ENCODE data around the gene DISC1.

Gene DISC1

DNA sequence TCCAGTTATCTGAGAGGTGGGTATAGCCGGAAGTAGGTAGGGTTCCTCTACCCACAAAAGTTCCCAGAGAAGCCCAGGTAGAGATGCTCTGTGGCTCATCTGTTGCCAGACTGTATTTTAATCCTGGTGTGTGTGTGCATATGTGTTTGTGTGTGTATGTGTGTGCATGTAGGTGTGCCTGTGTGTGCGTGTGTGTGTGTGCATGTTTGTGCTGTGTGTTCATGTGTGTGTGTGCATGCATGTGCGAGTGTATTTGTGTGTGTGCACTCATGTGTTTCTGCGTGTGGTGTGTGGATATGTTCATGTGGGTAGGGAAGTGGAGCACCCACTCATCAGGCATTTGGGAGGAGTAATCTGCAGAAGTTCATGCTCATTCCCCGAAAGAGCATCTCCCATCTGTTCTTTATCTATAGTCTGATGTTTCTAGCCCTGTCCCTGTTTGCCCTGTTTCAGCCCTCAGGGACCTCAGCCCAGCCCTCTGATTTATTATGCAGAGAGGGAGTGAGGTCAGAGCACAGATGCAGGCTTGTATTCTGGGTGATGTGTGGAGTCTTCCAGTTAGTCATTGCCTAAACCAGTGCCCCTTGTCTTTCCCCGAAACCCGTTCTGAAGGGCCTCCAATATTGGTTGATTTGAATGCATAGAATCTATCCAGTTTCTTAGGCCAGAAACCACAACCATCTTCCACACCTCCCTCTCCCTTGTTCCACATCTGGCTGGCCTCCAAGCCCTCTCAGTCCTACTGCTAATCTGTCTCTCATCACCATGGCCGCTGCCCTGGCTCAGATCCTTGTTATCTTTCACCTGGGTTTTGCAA is 69.1 kb downstream of the DISC1 start:
- DNase-seq (ENCODE audit: low read depth in 2 of 2), result no peak

DNA sequence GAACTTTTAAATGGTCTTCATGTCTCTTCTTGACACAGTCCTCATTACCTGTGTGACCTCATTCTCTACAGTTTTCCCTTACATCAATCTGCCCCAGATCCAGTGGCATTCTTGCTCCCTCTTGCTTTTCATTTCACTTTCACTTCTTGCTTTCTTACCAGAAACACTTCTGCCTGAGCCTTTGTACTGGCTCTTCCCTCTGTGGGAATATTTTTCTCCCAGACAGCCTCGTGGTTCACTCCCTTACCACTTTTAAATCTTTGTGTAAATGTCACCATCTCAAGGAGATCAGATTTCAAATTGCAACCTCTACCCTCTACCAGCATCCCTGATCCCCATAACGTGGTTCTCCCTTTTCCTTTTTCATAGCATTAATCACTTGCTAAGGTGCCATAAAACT is 73.2 kb downstream of the DISC1 start:
- DNase-seq (ENCODE audit: low read depth in 2 of 2), result no peak

DNA sequence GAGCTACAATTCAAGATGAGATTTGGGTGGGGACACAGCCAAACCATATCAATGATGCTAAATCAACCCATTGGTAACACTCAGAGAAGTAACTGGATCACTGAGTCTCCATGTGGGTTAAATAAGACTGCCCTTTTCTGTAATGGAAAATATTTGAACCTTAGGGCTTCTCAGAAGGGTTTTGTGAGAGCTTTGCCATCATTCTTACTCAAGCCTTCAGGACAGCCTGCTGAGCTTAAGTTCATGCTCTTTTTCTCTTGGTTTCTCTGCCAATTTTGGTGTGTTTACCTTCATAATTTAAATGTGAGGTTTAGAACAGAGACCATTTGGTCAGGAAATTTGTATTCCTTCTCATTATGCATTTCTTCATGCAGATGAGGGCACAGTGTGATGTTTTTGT is 74.7 kb downstream of the DISC1 start:
- no peak for DNase-seq (ENCODE audit: low read depth in 2 of 2)

DNA sequence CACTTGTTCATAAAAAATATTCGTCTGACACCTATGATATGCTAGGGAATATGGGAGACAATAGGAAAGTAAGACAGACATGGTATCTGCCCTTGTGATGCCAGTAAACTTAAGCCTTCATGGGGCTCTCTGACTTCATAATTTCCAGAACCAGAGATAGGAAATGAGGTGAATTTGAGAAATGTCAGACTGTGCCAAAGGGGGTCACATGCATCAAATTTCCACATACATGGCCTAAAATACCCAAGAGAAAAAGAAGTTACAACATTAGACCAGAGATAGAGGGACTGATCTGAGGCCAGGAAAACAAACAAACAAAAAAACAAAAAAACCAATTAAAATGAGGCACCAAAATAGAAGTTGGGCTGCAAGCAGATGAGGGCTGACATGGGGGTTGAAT is 75.7 kb downstream of the DISC1 start:
- DNase-seq (ENCODE audit: low read depth in 2 of 2), result no peak

DNA sequence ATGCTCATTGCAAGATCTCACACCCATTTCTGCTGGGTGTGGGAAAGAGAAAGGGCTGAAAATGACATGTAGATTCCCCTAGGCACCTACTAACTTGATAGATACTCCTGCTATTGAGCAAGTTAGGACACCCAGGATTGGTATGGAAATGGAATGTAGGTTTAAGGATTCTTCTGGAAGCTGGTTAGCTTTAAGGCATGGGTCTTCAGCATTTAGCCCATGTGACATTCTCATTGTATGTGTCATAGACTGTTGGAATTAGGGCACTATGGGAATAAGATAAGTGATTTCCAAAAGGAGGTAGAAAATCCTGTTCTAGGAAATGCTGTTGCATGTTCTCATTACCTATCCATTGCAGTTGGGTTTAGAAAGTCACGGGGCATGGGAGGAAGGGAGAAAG is 76.2 kb downstream of the DISC1 start:
- DNase-seq (ENCODE audit: low read depth in 2 of 2), result no peak

DNA sequence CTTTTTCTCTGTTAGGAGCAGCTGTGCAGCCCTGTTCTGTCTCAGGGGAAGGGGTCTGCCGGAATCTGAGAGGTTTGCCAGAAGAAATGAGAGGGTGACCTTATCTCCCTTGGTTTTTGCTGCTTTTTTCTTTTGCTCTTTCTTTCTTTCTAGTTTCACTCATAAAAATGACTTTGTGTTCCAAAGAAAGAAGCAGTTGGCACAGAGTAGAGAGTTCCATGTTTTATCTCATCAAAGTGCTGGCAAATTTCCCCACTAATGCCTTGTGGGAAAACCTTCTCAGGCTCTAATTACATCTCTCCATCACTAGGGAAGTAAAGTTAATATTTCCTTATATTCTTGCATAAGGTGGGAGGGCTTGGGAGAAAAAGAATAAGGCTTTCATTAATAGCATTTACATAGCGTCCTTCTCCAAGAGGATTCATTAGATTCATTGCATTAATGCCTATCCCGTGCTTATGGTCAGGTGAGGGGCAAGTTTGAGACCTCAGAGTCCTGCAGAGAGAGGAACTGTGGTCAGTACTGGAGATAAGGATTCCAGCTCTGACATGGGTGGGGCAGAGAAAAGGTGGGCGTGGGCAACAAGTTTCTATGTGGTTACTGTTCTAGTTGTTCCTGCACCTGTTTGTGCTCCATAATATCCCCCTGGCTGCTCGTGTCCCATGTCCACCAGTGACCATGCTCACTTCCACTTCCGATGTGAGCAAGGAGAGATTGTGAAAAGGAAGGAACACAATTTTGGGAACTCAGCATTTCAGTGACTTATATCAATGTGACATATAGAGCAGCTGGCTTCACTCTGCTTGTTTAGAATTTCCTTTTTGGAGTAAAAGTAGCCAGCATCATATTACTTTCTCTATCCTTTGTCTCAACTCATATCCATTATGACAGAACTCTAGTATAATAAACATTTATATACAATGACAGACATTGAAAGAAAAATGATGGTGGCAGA is 79.5 kb downstream of the DISC1 start:
- DNase-seq (ENCODE audit: low read depth in 2 of 2), result no peak

DNA sequence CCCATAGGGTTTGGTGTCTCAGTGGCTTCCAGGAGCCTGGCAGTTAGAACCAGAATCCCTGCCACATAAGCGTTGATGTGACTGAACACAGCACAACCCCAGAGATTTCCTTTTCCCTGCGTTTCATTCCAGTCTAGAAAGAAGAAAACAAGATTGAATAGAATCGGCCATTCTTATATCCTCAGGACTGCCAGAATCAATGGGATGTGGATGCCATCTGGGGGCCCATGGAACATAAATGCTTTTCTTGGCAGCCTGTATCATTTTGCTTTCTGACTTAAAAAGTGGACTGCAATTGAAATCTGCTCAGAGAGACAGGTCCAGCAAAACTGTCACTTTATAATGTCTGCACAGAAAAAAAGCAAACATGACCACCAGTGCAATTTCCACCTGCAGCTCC is 80.3 kb downstream of the DISC1 start:
- DNase-seq (ENCODE audit: low read depth in 2 of 2), result no peak

DNA sequence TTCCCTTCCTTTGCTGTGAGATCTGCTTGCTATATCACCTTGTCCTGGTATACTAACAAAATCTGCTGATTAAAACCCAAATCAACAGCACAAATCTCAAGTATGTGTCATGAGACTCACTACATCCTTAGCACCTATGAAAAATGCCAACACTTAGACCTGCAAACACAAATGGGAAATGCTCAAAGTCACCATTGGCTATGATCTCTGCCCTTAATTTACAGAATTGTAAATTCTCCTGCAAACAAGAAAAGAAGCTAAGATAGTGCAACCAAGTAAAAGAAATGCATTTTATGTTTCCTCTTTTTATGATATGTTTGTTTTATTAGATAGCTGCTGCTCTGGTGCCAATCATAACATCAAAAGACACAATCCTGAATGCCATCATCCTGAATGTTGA is 80.8 kb downstream of the DISC1 start:
- DNase-seq (ENCODE audit: low read depth in 2 of 2), result no peak

DNA sequence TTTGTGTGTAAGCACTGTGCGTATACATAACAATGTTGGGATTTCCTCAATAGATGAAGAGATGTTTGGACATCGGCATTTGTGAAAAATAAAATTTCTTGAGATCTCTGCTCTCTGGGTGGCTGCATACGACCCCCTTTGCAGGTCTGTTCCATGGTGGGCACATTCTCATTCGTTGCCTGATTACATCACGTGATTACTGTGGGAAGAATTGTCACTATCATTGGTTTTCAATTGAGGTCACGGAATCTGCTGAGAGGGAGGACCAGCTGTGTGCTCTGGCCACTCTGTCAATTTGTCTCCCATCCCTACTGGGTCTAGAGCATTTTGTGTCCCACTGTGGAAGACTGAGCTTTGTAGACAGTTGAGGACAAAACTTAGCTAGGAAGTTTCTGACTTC is 81.8 kb downstream of the DISC1 start:
- DNase-seq (ENCODE audit: low read depth in 2 of 2), result no peak

DNA sequence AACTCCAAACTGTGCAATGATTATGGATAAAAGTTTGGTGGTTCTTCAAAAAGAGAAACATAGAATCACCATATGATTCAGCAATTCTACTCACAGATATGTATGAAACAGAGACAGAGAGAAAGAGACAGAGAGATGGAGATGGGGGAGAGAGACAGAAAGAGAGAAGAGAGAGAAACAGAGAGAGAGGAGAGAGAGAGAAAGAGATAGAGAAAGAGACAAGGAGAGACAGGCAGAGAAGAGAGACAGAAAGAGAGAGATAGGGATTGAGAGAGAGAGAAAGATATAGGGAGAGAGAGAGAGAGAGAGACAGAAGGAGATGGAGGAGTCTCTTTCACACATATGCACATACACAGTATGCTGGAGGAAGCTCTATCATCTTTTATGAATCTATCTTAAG is 87.8 kb downstream of the DISC1 start:
- DNase-seq (ENCODE audit: low read depth in 2 of 2), result no peak

DNA sequence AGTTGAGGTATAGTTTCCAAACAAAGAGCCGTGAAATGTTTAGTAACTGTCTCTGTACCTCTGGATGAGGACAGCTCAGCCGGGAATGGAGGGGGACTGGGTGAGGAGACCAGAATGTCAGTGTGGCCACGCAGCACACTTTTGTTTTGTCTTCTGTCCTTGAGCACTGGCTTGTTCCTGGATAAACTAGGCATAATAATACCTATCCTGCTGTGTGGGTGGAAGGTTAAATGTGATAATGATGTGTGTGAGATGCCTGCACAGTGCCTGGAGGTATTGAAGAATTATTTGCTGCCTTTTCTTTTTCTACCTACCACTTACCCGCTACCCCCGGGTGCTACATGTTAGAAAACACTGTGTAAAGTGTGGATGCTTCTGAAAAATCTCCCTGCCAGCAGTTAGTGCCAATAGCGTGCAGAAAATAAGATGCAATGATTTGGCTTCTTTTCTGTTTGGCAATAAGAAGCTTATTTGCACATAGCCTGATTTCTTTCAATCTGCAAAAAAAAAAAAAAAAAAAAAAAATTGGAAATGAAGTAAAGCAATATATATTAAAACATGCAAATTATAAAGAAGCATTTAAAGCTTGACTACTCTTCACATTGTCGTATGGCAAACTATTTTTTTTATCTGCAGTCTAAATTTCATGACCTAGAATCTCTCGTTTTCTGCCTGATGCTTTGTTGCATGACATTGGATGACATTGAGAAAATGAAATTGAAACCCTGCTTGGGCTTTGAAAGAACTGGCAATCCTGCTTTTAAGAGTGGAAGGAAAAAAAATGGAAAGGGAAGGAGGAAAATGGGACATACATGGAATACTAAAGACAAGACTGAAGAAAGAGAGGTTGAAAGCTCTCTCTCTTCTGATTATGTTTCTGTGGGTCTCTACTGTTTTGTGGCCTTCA is 89.5 kb downstream of the DISC1 start:
- no peak for DNase-seq (ENCODE audit: low read depth in 2 of 2)

DNA sequence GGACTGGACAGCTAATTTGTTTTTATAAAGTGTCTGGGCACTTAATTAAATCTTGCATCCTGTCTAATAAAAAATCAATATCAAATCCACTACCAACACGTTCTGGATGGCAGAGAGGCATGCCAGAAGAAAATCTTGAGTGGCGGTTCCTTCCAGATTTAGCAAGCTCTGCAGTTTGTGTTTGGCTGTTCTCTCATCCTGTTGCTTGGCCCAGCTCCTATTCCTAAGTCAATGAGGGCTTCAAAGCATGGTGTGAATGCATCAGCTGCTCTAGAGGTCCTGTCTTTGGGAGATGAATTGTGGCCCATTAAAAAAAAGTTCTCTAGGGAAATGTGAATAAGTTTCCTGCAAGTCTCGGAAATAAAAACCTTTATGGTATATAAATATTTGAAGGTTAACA is 90.3 kb downstream of the DISC1 start:
- DNase-seq (ENCODE audit: low read depth in 2 of 2), result no peak

DNA sequence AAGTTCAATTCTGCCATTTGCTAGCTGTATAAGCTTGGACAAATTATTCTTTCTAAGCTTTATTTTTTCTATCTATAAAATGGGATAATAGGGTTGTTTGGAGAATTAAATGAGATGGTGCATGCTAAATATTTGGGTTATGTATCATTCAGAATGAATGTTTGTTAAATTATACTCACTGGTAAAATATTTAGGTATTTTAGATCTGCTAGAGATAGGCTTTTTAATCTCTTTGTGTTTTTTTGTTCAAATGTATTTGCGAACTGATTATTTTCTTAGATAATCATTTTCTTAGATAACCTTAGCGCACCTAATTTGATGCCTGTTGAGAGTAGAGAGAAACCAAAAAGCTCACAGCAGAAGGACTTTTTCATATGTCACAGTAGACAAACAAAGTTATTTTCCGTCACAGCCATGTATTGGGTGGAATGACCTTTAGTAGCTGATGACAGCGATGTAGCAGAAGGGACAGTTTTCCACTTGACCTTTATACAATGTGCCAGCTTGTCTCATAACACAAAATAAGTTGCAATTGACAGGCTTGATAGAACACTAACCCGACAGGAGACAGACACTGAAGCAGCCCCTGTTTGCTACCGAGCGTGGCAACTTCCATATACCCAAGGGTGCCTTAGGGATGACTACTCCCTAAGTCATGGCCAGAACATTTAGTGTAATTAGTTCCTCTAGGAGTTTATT is 93.0 kb downstream of the DISC1 start:
- DNase-seq (ENCODE audit: low read depth in 2 of 2), result no peak

DNA sequence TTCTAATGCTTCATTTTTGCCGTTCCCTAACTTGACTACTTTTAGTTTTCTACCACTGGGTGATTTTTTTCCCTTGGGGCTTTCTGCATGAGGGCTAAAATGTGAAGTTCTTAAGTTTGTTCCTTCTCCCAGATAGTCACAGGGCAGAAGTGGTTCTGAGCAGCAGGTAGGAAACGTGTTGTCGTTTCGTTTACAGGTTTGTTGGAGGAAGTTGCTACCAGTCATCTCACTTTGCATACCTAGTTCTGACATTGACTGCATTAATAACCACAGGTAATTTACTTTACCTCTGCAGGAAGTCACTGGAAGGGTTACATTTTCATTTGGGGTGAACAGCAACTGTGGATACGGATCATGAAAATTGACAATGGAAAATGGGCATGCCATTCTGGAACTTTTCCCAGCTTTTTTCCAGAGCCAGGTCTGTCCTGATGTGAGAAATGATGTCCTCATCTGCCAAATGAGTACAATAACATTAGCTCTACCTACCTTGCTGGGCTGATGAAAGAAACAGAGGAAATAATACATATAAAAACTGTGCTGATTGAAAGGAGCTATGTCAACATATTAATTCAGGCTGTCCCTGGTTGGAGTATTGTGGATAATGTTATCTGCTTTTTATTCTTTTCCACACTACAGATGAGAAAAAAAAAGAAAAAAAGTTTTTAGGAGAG is 94.2 kb downstream of the DISC1 start:
- no peak for DNase-seq (ENCODE audit: low read depth in 2 of 2)

DNA sequence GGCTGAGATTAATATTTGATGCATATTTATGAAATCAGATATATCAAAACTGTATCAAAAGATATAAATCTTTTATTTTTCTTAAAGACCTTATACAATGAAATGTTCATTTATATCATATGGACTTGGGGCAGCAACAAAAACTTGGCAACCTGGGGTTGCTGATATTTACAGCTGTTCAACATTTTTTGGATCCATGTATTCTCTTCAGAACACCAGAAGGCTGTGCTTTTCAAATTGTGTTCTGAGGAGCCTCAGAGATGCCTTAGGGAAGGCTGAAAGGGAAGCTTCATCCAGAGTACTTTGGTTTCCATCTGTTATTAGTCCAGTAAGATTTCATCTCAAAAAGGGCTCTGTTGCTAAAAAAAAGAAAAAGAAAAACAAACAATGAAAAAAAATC is 94.8 kb downstream of the DISC1 start:
- no peak for DNase-seq (ENCODE audit: low read depth in 2 of 2)

DNA sequence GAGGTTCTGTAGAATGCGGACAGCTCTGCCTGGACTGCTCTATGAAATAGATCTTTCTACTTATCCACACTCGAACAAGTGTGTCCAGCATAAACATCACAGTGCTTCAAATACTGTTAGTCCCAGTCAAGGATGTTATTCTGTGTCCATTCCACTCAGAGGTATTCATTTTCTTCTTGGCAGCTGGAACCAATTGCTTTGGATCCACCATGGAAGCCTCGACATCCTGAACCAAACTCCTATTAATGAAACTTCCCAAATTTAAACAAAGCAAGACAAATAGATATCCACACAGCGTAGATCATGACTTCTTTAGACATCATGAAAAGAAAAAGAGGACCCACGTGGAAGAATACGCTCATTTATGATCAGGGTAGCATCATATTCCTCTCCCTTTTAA is 95.8 kb downstream of the DISC1 start:
- DNase-seq (ENCODE audit: low read depth in 2 of 2), result no peak

DNA sequence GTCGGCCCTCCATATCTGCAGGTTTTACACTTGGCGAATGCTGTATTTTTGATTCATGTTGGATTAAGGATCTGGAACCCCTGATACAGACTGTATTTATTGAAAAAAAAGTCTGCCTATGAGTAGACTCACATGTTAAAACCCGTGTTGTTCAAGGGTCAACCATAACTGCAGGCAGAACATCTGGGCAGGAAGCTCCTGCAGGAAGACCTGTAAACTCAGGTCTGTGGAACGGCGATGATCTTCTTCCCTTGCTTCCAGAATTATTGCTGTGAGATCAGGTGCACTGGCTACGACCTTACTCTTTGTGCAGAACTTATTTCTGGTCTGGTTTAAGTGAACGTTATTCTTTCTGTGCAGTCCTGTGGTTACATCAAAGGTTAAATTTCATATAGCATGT is 96.6 kb downstream of the DISC1 start:
- no peak for DNase-seq (ENCODE audit: low read depth in 2 of 2)

DNA sequence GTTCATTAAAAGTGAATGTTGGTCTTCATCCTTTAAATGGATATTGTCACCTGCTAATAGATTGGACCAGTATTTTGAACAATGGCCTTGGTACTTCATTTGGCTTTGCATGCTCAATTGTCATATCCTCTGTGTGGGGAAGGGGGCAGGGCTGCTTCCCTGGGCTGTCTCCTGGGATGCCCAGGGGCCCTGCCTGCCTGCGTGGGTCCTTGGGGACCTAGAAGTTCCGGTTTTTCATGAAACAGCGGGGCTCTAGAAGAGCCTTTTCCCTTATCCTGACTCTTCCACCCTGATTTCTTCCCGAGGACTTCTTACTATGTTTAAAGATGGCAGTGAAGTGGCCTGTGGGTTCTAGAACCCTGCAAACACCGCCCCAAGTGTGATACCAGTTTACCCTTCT is 97.5 kb downstream of the DISC1 start:
- no peak for DNase-seq (ENCODE audit: low read depth in 2 of 2)

DNA sequence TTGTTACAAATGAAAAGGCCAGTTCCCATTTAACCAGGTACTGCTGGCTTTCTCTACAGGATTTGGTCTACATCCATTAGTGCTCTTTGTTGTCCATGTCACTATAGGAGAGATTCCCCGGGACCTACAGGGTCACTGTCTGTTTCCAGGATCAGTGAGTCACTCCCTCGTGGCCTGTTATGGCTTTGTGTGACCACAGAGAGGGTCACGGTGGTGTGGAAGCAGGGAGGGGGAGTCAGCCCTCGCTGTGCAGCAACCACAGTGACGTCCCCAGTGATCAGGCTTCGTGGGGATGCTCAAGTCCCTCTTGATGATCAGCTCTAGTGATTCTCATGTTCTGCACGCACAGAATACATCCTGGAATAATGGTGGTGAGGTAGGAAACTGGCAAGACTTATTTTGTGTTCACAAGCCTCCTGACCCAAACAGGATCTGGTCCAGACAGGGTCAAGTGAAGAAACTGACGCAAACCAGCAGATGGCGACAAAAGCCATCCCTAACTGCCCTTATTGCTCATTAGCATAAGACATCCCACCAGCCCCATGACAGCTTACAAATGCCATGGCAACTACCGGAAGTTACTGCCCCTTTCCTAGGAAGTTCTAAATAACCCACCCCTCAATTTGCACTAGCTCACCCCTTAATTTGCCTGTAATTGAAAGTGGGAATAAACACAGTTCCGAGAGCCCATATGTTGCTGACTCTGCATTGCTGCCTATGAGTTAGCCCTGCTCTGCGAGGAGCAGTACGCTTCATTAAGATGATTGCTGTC is 98.5 kb downstream of the DISC1 start:
- DNase-seq (ENCODE audit: low read depth in 2 of 2), result peak; percentile 1 to 4

DNA sequence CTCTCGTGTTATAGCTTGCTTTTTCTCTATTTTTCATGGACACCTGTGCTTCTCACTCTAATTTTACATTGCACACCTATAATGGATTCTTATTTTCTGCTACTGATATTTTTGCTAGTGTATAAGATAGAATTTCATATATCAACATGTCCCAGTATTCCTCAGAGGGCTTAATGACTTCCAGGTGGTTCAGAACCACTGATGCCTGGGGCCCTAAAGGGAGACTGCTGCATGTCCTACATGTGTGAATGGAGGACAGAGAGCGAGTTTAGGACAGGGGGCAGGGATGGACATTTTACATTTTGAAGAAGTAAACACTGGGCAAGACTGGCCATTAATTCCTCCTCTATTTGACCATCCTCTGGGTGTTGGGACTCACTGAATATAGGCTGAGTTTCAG is 100.6 kb downstream of the DISC1 start:
- DNase-seq (ENCODE audit: low read depth in 2 of 2), result no peak

Measured in stimulated activated CD4-positive, alpha-beta T cell treated with anti-CD3 and anti-CD28 coated beads, Interleukin-12 subunit alpha, Interleukin-12 subunit beta, amount 100 ng/mL, for 24 hours (primary cell).